K562 (cell line): ENCODE measurements around the gene TSC22D1. TPM values are rescaled to one million over a fixed set of nuclear protein-coding genes. Genes with fewer than 3 reads are reported as not detected.

Experiments
- AFF1 ChIP-seq, 2 experiments: fragments of 450-650 bp; IDR thresholded peaks; 2 replicates each; pipeline ENCODE4 v1.6.1; 2018; ENCODE audit warnings: mild to moderate bottlenecking in 2 of 2, low read depth in 1 of 2; ENCODE audit not compliant: partially characterized antibody in 2 of 2
- MBD2 ChIP-seq: sonication (generic); IDR thresholded peaks from 2 replicates; pipeline ENCODE4 v1.6.1; 2016; ENCODE audit warnings: low read depth, borderline replicate concordance
- NRF1 ChIP-seq, 2 experiments: fragments of 450-650 bp; IDR thresholded peaks in 1 of 2; conservative IDR thresholded peaks in 1 of 2; 2 replicates each; pipeline ENCODE4 v1.6.1; 2014; ENCODE audit warnings: mild to moderate bottlenecking in 2 of 2
- TGIF2 ChIP-seq: sonication (generic); formaldehyde crosslinking; IDR thresholded peaks from 2 replicates; pipeline ENCODE4 v1.8.1; 2022; ENCODE audit warnings: mild to moderate bottlenecking, missing genetic modification reagents, moderate library complexity
- USF1 ChIP-seq: sonication (generic); formaldehyde crosslinking; IDR thresholded peaks from 2 replicates; pipeline ENCODE4 v1.9.0; 2022; ENCODE audit warnings: mild to moderate bottlenecking, missing genetic modification reagents
- ZNF274 ChIP-seq: IDR thresholded peaks from 2 replicates; pipeline ENCODE4 v1.6.1; 2011; ENCODE audit warnings: low read depth, mild to moderate bottlenecking, low read length, moderate library complexity, borderline replicate concordance
- polyA plus RNA-seq, 8 experiments: library from polyadenylated mRNA; depleted of rRNA in 4 of 8; stranded (reverse) in 5 of 8; unstranded in 3 of 8; fragments of >200 nt; fragmentation: Nextera tagmentation in 2 of 8; fragmentation: Illumina TruSeq in 1 of 8; extraction: Ambion mirVana in 2 of 8; extraction: Trizol in 1 of 8; gene quantifications; 2 replicates each; pipeline versions ENCODE4 v1.2.1 to v1.2.3, GENCODE V29; 2011 to 2014; ENCODE audit warnings: inconsistent platforms in 1 of 8, missing spikeins in 1 of 8
- total RNA-seq, 7 experiments: library from RNA; depleted of rRNA in 6 of 7; stranded (reverse); fragments of >200 nt in 6 of 7; fragmentation: Illumina TruSeq in 2 of 7; extraction: Trizol in 2 of 7; gene quantifications; 2 replicates each; pipeline versions ENCODE4 v1.2.1 to v1.2.3, GENCODE V29; 2011 to 2021; ENCODE audit warnings: low replicate concordance in 1 of 7

The TSC22D1 gene
- total and polyA plus RNA-seq, 9 of the 15 experiments (the other 6 are each of a cell fraction or from before 2014, with no cell fraction given) = 2.6 to 19.8 (median 8.4) TPM

GRCh38 chr13:44506719-44507118 lies 69.4 kb downstream of the TSC22D1 start (continued):
- TF ChIP-seq USF1 (CRISPR knock-in tag) (no peak), NRF1 (conservative IDR thresholded peaks at IDR 0.05 in 1 of 2, IDR thresholded peaks at IDR 0.05 in 1 of 2) (no peak), MBD2 (no peak), AFF1 (IDR thresholded peaks at IDR 0.05; ENCODE audit: low read depth in 1 of 2, partially characterized antibody in 2 of 2) (no peak), ZNF274 (no peak), TGIF2 (CRISPR knock-in tag) (no peak)
- TF ChIP-seq, all 486 proteins: peak for 0
